Neuron (in vitro differentiated cells): ENCODE results near the gene ACAP1.

Source experiments
- H2AFZ ChIP-seq: one replicate; pipeline ENCODE4 v1.6.1; 2013; ENCODE audit warnings: low read depth, mild to moderate bottlenecking, inconsistent platforms, low read length, moderate library complexity
- H3K27me3 ChIP-seq: one replicate; pipeline ENCODE4 v1.6.1; 2013; ENCODE audit warnings: low read length; ENCODE audit not compliant: insufficient read depth
- H3K36me3 ChIP-seq: one replicate; pipeline ENCODE4 v1.6.1; 2013; ENCODE audit warnings: low read length; ENCODE audit not compliant: insufficient read depth
- H3K4me1 ChIP-seq: one replicate; pipeline ENCODE4 v1.6.1; 2013; ENCODE audit warnings: low read length; ENCODE audit not compliant: insufficient read depth
- H3K4me3 ChIP-seq: 2 replicates; pipeline ENCODE4 v1.5.1; 2013; ENCODE audit warnings: mild to moderate bottlenecking, low read length, moderate library complexity
- H3K9me3 ChIP-seq: one replicate; pipeline ENCODE4 v1.6.1; 2013; ENCODE audit warnings: low read length

ACAP1 gene

DNA sequence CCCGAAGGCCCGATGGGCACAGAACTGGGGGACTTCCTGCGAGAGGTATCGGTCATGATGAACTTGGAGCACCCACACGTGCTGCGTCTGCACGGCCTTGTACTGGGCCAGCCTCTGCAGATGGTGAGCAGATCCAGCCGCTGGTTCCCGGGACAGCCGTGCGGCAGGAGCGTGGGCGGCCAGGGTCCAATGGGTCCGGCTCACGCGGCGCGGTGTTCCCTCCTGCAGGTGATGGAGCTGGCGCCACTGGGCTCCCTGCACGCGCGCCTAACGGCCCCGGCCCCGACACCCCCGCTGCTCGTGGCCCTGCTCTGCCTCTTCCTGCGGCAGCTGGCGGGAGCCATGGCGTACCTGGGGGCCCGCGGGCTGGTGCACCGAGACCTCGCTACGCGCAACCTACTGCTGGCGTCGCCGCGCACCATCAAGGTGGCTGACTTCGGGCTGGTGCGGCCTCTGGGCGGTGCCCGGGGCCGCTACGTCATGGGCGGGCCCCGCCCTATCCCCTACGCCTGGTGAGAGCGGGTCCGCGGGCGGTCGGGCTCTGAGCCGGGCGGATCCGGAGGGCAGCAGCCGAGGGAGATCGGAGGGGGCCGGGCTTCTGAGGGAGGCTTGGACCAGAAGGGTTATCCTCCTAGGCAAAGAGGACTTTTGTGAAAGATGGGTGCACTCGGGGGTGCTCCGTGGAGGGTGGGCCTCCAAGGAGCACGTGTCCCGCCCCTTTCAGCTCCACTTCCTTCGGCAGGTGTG, 47.6 kb downstream of the ACAP1 start:
- Histone ChIP-seq H3K36me3 (peaks cover 6% of the 10 kb centered on the region), H3K4me3 (no peak overlapping the region), H3K9me3 (peaks cover 21% of the 10 kb centered on the region), H2AFZ (no peak overlapping the region), H3K4me1 (no peaks in the 10 kb centered on the region), H3K27me3 (peaks cover 50% of the 10 kb centered on the region)

DNA sequence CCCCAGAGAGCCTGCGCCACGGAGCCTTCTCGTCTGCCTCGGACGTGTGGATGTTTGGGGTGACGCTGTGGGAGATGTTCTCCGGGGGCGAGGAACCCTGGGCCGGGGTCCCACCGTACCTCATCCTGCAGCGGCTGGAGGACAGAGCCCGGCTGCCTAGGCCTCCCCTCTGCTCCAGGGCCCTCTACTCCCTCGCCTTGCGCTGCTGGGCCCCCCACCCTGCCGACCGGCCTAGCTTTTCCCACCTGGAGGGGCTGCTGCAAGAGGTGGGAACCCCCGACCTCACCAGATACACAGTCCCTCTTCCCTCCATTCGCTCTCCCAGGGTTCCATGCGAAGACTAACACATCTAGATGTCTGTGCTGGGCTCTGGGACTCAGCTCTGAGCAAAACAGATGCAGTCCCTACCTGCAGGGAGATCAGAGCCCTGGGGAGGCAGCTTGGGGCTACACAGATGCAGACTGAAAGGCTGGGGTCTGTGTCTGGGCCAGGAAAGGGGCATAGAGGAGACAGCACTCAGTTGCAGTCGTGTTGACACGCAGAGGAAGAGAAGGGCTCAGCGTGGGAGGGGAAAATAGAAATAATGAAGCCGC, 48.3 kb downstream of the ACAP1 start:
- Histone ChIP-seq H2AFZ (no peak overlapping the region), H3K36me3 (peaks cover 11% of the 10 kb centered on the region), H3K4me1 (no peaks in the 10 kb centered on the region), H3K9me3 (peaks cover 15% of the 10 kb centered on the region), H3K4me3 (no peak overlapping the region), H3K27me3 (peaks cover 45% of the 10 kb centered on the region)

DNA sequence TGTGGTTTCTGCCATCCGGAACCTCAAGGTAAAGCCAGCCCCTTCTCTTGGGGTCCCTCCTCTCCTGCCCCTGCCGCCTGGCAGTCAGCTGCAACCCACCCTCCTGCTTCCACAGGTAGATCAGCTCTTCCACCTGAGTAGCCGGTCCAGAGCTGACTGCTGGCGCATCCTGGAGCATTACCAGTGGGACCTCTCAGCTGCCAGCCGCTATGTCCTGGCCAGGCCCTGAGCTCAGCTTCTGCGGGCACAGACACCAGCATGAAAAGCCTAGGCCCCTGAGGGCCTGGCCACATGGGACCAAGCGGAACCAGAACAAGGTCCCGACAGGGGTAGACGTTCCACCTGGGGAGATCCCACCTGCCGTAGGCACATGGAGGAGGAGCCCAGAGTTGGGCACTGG, 52.5 kb downstream of the ACAP1 start:
- Histone ChIP-seq H3K4me1 (peaks cover 2% of the 10 kb centered on the region), H3K4me3 (no peak overlapping the region), H2AFZ (no peak overlapping the region), H3K36me3 (peaks cover 36% of the 10 kb centered on the region), H3K27me3 (peaks cover 5% of the 10 kb centered on the region), H3K9me3 (no peaks in the 10 kb centered on the region)

DNA sequence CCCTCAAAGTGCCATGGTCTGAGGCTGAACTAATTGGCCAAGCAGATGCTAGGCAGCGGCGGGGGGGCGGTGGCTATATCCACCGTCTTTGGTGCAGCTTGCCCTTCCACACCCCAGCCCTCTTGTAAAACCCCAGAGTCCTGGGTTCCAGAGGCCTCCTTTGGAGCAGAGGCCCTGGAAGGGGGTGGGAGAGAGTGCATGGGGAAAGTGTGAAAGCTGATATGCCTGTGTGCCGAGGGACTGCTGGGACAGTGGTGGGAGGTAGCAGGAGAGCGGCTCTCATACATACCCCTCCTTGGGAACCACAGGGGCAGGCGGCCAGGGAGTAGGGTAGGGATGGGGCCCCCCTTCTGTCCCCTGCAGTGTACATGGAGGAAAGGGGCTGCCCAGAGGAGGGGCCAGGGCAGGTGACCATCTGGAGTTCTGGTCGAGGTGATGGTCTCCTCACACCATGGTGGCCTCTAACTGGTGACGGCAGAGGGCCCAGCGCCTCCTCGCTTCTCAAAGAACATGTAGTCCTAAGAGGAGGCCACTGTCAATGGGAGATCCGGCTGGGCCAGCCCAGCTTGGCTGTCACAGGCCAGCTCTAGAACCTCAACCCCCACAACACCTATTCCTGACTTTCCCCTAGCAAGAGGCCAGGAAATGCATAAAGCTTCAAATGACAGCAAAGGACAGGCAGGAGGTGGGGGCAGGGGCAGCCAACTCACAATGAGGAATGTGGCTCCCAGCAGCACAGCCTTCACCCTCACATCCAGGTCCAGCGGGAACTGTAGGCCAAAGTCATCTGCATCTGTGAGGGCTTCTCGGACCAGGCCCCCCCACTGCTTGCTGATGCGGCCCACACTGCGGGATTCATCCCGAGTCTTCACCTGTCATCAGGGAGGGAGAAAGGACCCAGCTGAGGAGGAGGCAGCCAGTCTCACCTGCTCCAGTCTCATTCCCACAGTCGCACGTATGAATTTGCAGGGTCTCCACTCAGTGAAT, 53.9 kb downstream of the ACAP1 start:
- no peak overlapping the region for H3K4me3 ChIP-seq
- no peak overlapping the region for H2AFZ ChIP-seq
- peaks cover 36% of the 10 kb centered on the region for H3K36me3 ChIP-seq
- H3K9me3 ChIP-seq: no peaks in the 10 kb centered on the region
- H3K27me3 ChIP-seq: no peaks in the 10 kb centered on the region
- H3K4me1 ChIP-seq: peaks cover 11% of the 10 kb centered on the region

DNA sequence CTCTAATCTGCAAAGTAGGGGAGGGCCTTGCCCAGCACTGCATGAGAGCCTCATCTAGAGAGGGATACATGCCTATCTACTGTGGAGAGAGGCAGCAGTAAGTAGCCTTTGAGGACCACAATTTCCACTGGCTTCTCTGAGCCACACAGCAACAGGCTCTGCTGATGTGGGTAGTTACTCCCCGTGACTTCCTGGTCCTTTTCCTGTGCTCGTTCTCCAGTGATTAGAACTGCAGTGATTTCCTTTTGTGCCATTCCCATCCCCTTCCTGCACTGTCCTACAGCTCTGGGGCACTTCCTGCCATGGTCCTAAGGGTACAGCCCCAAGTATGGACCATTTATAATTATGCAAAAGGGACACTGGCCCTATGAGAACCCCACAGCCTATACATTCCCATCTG, 55.0 kb downstream of the ACAP1 start:
- Histone ChIP-seq H3K4me1 (peaks cover 11% of the 10 kb centered on the region), H3K36me3 (peaks cover 36% of the 10 kb centered on the region), H3K9me3 (no peaks in the 10 kb centered on the region), H3K27me3 (no peaks in the 10 kb centered on the region), H2AFZ (no peak overlapping the region), H3K4me3 (no peak overlapping the region)

DNA sequence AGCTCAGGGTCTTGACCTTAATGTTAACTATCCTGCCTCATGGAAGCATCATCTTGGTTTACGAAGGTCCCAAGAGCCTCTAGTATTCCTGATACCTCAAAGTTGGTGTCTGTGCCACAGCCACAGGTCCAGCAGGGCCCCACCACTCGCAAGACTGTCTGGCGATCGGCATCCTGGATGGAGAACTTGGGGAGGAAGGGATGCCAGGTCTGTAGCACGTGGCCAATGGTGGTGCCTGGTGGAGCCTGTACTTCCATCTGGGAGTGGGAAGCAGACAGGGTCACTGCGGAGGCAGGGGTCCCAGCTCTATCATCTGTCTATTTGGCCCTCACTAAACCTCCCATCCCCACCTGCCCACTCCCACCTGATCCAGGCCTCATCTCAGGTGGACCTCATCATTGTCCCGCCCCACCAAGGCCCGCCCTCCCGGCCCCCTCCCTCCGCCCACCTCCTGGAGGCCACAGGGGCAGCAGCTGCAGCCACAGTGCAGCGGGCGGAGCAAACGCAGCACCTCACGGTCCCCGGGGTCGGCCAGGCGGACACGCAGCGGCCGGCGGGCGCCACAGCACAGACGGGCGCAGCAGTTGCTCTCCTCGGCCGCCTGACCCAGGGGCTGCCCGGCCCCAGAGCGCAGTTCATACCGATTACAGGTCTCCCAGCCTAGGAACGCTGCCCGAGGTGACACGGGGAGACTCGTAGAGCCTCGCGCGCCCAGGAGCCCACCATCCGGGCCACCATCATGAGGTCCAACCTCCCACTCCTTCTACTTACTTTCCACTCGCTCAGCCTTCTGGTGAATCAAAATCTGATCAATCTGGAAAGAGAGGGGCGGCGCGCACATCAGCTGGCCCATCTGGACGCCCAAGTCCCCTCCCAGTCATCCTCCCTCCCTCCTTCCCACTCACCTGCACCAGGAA, 56.6 kb downstream of the ACAP1 start:
- H3K4me3 ChIP-seq: peak overlapping the region; percentile 62
- no peaks in the 10 kb centered on the region for H3K9me3 ChIP-seq
- H3K4me1 ChIP-seq: peaks cover 11% of the 10 kb centered on the region
- peaks cover 36% of the 10 kb centered on the region for H3K36me3 ChIP-seq
- no peak overlapping the region for H2AFZ ChIP-seq
- no peaks in the 10 kb centered on the region for H3K27me3 ChIP-seq

DNA sequence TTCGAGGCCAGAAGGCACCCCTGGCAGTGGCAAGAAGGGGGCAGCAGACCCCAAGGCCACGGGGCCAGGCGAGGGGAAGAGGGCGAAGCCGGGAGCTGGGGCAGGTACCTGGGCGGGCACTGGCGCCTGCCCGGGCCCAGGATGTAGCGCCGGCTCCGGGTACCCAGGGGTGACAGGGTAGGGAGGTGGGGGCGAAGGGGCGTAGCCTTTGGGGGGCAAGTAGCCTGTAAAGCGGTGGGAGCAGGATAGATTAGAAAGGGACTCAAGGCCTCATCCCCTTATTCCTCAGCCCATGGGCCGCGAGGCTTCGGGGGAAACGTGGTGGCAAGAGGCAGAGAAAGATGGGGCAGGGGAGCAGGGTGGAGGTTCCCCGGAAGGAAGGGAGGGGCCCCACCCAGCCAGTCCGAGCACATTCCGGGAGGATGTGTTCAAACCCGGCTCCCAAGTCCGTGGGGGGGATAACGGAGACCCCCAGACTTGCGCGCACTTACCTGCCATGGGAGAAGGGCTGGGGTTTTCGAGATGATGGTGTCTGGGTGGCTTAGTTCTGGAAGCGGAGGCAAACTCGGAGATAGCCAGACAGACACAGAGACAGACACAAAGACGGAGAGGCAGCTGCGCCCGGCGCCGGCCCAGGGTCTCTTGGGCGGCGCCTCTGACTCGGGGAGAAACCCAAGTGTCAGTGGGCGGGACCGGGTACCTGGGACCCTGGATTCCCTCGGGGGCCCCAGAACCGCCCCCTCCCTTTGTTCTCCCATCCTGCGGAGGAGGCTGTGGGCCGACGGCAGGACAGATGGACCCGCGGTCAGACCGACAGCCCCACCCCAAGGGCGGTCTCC, 57.5 kb downstream of the ACAP1 start:
- peaks cover 30% of the 10 kb centered on the region for H3K36me3 ChIP-seq
- H3K9me3 ChIP-seq: no peaks in the 10 kb centered on the region
- H3K27me3 ChIP-seq: no peaks in the 10 kb centered on the region
- H3K4me1 ChIP-seq: peaks cover 11% of the 10 kb centered on the region
- peak overlapping the region; percentile 62 for H3K4me3 ChIP-seq
- peak overlapping the region; percentile 27 for H2AFZ ChIP-seq

DNA sequence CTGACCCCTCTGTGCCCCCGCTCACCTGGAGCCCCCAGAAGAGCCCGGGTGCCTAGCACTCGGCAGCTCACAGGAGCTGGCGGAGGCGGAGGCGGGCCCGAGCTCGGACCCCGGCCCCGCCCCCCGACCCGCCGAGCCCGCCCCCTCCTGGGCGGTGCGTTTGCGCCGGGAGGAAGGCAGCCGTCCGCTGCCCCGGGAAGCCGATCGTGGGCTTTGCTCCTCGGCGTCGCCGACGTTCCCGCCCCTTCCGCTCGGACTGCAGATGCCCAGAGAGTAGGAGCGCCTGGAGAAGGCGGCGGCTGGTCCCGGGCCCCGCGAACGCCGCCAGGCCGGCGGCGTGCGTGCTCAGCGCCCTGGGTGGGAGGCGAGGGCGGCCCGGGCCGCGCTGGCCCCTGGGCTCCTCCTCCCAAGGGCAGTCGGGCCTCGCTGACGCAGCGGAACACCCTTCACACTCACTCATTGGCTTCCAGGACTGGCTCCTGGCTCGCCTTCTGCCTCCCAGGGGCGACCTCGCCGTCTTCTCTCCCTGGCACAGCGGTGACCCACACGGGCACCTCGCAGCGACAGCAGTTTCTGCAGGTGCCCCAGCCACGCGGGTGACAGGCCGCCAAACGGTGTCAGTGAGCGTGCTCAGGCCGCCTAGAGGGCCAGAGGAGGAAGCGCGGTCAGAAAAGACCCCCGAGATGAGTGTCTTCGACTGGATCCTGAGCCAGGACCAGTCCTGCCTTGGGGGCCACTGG, 58.3 kb downstream of the ACAP1 start, which contains the start of gene PLSCR3:
PLSCR3 (minus strand) TSS at position 74 of the 740 bp plus-strand sequence. CDS start 415 bp downstream, outside the sequence.
- H3K4me3 ChIP-seq: peak within 1 kb of the TSS; percentile 62
- H3K36me3 ChIP-seq: peaks cover 24% of the 10 kb centered on the region
- no peaks in the 10 kb centered on the region for H3K27me3 ChIP-seq
- no peaks in the 10 kb centered on the region for H3K9me3 ChIP-seq
- H3K4me1 ChIP-seq: peaks cover 11% of the 10 kb centered on the region
- peak within 1 kb of the TSS; percentile 27 for H2AFZ ChIP-seq

DNA sequence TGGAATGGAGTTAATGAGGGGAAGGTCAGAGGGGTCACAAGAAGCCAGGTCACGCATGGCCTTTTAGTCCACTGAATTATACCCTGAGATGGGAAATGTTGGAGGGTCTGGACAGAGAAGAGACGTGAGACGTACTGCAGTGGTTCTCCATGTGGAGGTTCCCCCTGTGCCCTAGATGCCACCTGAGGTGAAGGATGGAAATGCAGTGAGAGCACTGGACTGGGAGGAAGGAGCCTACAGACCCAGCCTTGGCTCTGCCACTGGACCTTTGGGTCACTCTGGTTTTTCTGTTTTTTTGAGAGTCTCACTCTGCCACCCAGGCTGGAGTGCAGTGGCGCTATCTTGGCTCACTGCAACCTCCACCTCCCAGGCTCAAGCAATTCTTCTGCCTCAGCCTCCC, 59.8 kb downstream of the ACAP1 start:
- no peak overlapping the region for H3K4me3 ChIP-seq
- H3K9me3 ChIP-seq: no peaks in the 10 kb centered on the region
- H2AFZ ChIP-seq: no peak overlapping the region
- peaks cover 11% of the 10 kb centered on the region for H3K4me1 ChIP-seq
- H3K36me3 ChIP-seq: peaks cover 9% of the 10 kb centered on the region
- no peaks in the 10 kb centered on the region for H3K27me3 ChIP-seq

DNA sequence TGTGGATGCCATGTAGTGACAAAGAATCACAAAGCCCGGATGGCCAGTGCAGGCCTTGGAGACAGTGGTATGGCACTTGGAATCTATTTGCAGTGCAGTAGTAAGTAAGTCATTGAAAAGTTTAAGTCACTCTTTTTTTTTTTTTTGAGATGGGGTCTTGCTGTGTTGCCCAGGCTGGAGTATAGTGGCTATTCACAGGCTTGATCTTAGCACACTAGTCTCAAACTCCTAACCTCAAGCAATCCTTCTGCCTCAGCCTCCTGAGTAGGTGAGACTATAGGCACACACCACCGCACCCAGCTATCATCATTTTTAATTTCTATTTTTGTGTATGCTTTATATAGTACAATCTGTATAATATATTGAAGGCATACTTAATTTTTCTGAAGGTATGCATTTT, 62.3 kb downstream of the ACAP1 start:
- Histone ChIP-seq H2AFZ (no peak overlapping the region), H3K36me3 (no peaks in the 10 kb centered on the region), H3K4me1 (peaks cover 20% of the 10 kb centered on the region), H3K9me3 (no peaks in the 10 kb centered on the region), H3K4me3 (no peak overlapping the region), H3K27me3 (no peaks in the 10 kb centered on the region)
